ENCODE results near the gene ATP10A.

Gene ATP10A

DNA sequence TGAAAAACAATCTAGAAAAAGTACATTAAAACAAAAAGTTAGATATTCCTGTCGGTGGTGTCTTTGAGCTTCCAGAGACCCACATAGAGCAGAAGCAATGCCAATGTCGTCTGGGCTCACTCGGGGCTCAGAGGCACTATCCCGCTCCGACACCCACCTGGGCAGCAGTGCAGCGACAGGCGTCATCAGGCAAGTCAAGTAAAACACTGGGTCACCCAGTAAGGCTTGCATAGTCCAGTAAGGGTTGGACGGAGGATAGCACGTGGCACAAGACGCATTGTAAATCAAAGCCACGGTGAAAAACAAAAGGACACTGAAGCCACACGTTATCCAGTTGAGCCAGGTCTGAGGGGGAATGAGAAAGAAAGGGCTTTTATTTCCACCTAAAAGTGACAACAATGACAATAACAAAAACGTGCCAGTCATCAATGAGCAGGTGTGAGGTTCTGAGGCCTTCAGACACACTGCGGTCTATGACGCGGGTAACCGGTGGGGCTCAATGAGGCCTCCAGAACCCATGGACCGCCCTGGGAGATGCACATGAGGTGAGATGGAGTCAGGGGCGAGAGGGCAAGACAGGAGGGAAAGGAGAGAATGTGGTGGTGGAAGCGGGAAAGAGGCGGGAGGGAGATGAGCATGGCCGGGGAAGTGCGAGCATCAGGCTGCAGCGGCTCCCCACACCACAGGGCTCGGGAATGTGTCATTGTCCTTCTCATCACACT, 183.0 kb downstream of the ATP10A start:
- intact Hi-C loops (cut with DNase I; ENCODE audit: low total_unique reads) = loop anchor here (10.0 kb wide), 1 partner anchor 175 kb away; no protein-coding TSS in a partner anchor
- H3K36me3 ChIP-seq = peaks cover 42 to 56% (median 47%) of the 10 kb centered on the region in 3 donors

DNA sequence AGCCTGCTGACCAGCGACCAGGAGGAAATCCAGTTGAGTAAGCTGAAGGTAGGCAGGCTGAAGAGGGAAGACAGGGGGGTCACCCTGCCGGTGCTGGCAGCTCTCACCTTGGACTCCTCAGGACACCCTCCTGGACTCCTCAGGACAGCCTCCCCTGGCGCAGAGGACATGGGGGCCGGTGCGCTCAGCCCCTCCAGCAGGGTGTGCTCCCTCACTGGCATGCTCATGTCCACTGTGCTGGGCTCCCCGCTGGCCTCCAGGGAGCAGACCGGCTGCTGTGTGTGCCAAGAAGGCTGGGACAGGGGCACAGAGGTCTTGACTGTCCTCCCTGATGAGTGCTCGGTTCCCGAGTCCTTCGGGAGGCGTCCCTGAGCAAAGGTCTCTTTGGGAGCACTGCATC, 183.6 kb downstream of the ATP10A start:
- peaks cover 0 to 61% (median 32%) of the 10 kb centered on the region in 4 donors for H3K4me1 ChIP-seq
- TF ChIP-seq CTCF (IDR thresholded peaks at IDR 0.05) = no peak
- H3K4me3 ChIP-seq = no peak overlapping the region
- no peaks in the 10 kb centered on the region for H3K9me3 ChIP-seq
- intact Hi-C loops (cut with DNase I; ENCODE audit: low total_unique reads) = loop anchor here (10.0 kb wide), 1 partner anchor 175 kb away; no protein-coding TSS in a partner anchor
- DNase-seq = peak in 1 of 2 donors; percentile 61
- H3K27ac ChIP-seq = no peak overlapping the region
- no peaks in the 10 kb centered on the region for H3K27me3 ChIP-seq
- peaks cover 38 to 56% (median 47%) of the 10 kb centered on the region in 3 donors for H3K36me3 ChIP-seq

More for the DNA sequence above, 183.0 kb downstream of the ATP10A start:
- H3K27me3 ChIP-seq = no peaks in the 10 kb centered on the region
- H3K4me3 ChIP-seq = no peak overlapping the region
- no peaks in the 10 kb centered on the region for H3K9me3 ChIP-seq
- H3K27ac ChIP-seq = no peak overlapping the region
- no peak for DNase-seq
- H3K4me1 ChIP-seq = peaks cover 0 to 63% (median 31%) of the 10 kb centered on the region in 4 donors
- no peak for TF ChIP-seq CTCF (IDR thresholded peaks at IDR 0.05)

DNA sequence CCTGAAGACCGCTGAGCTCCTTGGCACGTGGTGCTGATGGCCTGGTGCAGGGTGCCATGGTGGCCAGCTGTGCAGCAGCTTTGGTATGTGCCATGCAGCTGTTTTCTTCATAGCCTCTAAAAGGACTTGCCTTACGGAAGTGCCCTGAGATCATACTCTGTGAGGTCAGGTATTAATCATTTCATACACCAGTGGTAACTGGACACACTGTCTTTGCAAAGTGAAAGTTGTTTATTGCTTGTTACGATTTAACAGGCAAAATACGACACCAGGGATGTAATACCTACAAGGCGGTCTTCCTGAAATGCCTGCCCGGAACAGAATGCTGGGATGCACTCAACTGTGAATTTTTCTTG, 184.6 kb downstream of the ATP10A start:
- peak overlapping the region in 1 of 2 donors; percentile 46 for H3K27ac ChIP-seq
- no peak for TF ChIP-seq CTCF (IDR thresholded peaks at IDR 0.05)
- intact Hi-C loops (cut with DNase I; ENCODE audit: low total_unique reads) = loop anchor here (10.0 kb wide), 1 partner anchor 174 kb away; no protein-coding TSS in a partner anchor
- peaks cover 0 to 62% (median 36%) of the 10 kb centered on the region in 4 donors for H3K4me1 ChIP-seq
- no peak overlapping the region for H3K4me3 ChIP-seq
- DNase-seq = no peak
- H3K36me3 ChIP-seq = peaks cover 33 to 52% (median 45%) of the 10 kb centered on the region in 3 donors
- no peaks in the 10 kb centered on the region for H3K9me3 ChIP-seq
- no peaks in the 10 kb centered on the region for H3K27me3 ChIP-seq

DNA sequence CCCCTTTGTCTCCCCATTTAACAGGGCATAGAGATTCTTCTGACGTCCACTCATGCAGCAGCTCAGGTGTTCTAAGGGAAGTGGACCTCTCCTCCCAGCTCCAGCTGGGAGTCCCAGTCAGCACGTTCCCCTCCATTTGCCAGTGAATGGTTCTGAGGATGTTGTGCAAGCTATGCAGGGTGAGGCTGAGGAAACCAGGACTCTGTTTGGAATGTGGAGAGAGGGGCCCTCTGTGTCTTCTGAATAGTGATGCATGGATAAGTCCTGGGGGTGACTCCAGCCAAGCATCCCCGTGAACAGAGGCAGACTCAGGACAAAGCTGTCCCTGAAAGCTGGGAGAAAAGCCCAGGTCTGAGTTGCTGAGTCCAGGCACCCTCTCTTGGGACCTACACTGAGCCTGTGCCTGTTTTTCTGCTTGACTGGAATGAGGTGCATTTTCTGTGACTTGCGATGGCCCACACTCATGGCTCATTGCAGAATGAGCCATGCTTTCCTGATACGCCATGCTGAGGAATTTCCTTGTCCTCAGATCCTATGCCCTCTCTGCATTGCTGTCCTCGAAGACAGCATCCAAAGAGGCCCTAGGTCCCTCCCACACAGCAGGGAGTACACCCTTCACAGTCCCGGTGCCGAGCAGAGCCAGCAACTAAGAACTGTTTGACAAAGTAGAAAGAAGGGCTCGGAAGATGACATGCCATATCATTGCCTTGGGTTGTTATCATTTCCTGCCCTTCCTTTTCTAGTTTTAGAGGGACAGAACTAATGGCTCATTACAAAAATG, 185.2 kb downstream of the ATP10A start:
- no peak for TF ChIP-seq CTCF (IDR thresholded peaks at IDR 0.05)
- peaks cover 27 to 46% (median 41%) of the 10 kb centered on the region in 3 donors for H3K36me3 ChIP-seq
- intact Hi-C loops (cut with DNase I; ENCODE audit: low total_unique reads) = loop anchor here (10.0 kb wide), 1 partner anchor 173 kb away; no protein-coding TSS in a partner anchor

DNA sequence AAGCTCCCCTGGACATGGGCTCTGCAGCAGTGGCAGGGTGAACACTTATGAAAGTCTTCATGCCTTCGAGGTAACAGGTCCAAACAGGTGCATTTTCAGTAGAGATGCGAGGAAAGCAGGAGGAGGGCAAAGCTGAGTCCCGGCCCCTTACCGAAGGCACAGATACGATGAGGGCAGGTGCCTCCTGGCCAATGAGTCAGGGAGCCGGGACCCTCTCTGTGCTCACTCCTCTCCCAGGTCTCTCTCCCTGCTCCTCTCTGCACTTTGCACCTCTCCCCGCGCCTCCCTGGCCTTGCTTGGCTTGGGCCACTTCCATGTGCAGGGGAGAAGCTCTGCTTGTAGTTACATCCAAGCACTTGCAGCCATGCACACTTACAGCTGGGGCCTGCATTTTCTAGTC, 187.1 kb downstream of the ATP10A start:
- no peaks in the 10 kb centered on the region for H3K9me3 ChIP-seq
- peak overlapping the region; percentile 78 to 81 for H3K27ac ChIP-seq
- DNase-seq = peak in 1 of 2 donors; percentile 64
- H3K36me3 ChIP-seq = peaks cover 22 to 38% (median 37%) of the 10 kb centered on the region in 3 donors
- no peak overlapping the region for H3K4me3 ChIP-seq
- intact Hi-C loops (cut with DNase I; ENCODE audit: low total_unique reads) = loop anchor here (10.0 kb wide), 1 partner anchor 171 kb away; no protein-coding TSS in a partner anchor
- peaks cover 0 to 66% (median 38%) of the 10 kb centered on the region in 4 donors for H3K4me1 ChIP-seq
- H3K27me3 ChIP-seq = no peaks in the 10 kb centered on the region
- TF ChIP-seq CTCF (IDR thresholded peaks at IDR 0.05) = no peak

More for the DNA sequence above, 185.2 kb downstream of the ATP10A start:
- Histone ChIP-seq H3K4me3 (no peak overlapping the region), H3K4me1 (peaks cover 0 to 62% (median 32%) of the 10 kb centered on the region in 4 donors), H3K9me3 (no peaks in the 10 kb centered on the region), H3K27me3 (no peaks in the 10 kb centered on the region), H3K27ac (peak overlapping the region in 1 of 2 donors; percentile 46)
- DNase-seq = peak in 1 of 2 donors; percentile 59
